ENCODE measurements around the gene APOLD1. TPM values are rescaled to one million over a fixed set of nuclear protein-coding genes. Genes with fewer than 3 reads are reported as not detected.

APOLD1 gene
- total and polyA plus RNA-seq, 4 experiments from 2014 or later, result 0.38 to 4.3 (median 1.9) TPM

Small RNAs within 50 kb of the gene (microRNA-seq; reads per million reads assigned to microRNA genes)
- gene MIR613 (ENCODE audit: borderline microRNAs expressed, borderline number of aligned reads, borderline replicate concordance), result not detected

Other genes with a start within 250 kb of the APOLD1 start
- 100 to 1,000 TPM; 122 to 125 TPM for gene DUSP16, start 222.8 kb upstream of the APOLD1 start, total RNA-seq
- 10 to 100 TPM; 16.8 to 22.8 TPM for gene DUSP16, start 222.8 kb upstream of the APOLD1 start, polyA plus RNA-seq
- 10 to 100 TPM; 51.0 to 52.0 TPM for gene CREBL2, start 173.8 kb upstream of the APOLD1 start, total RNA-seq
- gene CREBL2, start 173.8 kb upstream of the APOLD1 start, polyA plus RNA-seq, result 100 to 1,000 TPM in 1 of 2 donors, 10 to 100 TPM in 1; 71.7 to 107 TPM
- 1 to 10 TPM; 3.4 to 4.4 TPM for gene GPR19, start 89.5 kb upstream of the APOLD1 start, total RNA-seq
- 1 to 10 TPM in 1 of 2 donors, under 1 TPM in 1; 0.55 to 1.2 TPM for gene GPR19, start 89.5 kb upstream of the APOLD1 start, polyA plus RNA-seq
- gene CDKN1B, start 68.3 kb upstream of the APOLD1 start, total RNA-seq, result 100 to 1,000 TPM; 232 to 238 TPM
- 10 to 100 TPM; 12.5 to 14.5 TPM for gene CDKN1B, start 68.3 kb upstream of the APOLD1 start, polyA plus RNA-seq
- gene DDX47, start 27.7 kb downstream of the APOLD1 start, total RNA-seq, result 10 to 100 TPM; 66.5 to 66.6 TPM
- gene DDX47, start 27.7 kb downstream of the APOLD1 start, polyA plus RNA-seq, result 10 to 100 TPM; 71.2 to 74.9 TPM
- gene GPRC5A, start 105.9 kb downstream of the APOLD1 start, total RNA-seq, result not detected
- gene GPRC5A, start 105.9 kb downstream of the APOLD1 start, polyA plus RNA-seq, result under 1 TPM in 1 of 2 donors, not detected in 1; 0.14 TPM
- not detected for gene GPRC5D, start 166.5 kb downstream of the APOLD1 start, total RNA-seq
- under 1 TPM in 1 of 2 donors, not detected in 1; 0.71 TPM for gene GPRC5D, start 166.5 kb downstream of the APOLD1 start, polyA plus RNA-seq
- gene HEBP1, start 214.6 kb downstream of the APOLD1 start, total RNA-seq, result 10 to 100 TPM; 11.3 to 13.9 TPM
- gene HEBP1, start 214.6 kb downstream of the APOLD1 start, polyA plus RNA-seq, result 10 to 100 TPM; 15.3 to 23.0 TPM

Data from CD4-positive, alpha-beta memory T cell (primary cell).